Measurements from ENCODE around the gene TNIP3.

TNIP3 gene

DNA sequence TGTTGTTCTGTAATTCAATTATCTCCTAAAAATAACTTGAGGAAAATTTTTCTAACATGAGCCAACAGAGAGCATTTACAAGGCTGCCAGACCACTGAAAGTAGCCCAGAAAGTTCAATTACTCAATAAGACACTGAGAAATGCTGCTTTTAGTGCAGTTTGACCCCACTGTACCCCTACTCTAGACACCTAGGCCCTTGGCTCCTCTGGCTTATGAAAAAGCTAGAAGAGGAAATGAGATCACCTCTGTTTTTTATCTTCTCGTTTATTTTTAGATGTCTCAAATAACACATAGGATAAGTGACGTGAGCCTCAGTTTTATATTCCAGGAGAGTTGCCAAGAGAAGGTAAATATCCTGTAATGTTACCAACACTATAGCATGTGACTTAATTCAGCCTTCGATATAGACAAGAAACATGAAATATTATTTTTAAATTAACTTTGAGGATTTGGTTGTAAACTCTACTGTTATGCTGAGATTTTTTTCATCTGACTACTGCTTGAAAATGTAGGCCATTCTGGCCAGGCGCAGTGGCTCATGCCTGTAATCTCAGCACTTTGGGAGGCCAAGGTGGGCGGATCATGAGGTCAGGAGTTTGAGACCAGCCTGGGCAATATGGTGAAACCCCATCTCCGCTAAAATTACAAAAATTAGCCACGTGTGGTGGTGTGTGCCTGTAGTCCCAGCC is 24.4 kb downstream of the TNIP3 start:
- H3K9ac ChIP-seq (ENCODE audit: insufficient read length, low read depth): no peak overlapping the region
- no peak overlapping the region for H3K4me3 ChIP-seq (ENCODE audit: insufficient read length, low read depth)
- H3K4me1 ChIP-seq (ENCODE audit: insufficient read depth, insufficient read length): no peaks in the 10 kb centered on the region
- no peak for DNase-seq (ENCODE audit: low read depth, low spot score)
- H3K9me3 ChIP-seq (ENCODE audit: insufficient read depth, low read length): no peaks in the 10 kb centered on the region
- no peaks in the 10 kb centered on the region for H3K36me3 ChIP-seq (ENCODE audit: insufficient read depth, insufficient read length, low read length)
- no peaks in the 10 kb centered on the region for H3K27me3 ChIP-seq (ENCODE audit: insufficient read depth, insufficient read length)
- TF ChIP-seq ZNF274 (IDR thresholded peaks at IDR 0.05; ENCODE audit: low read depth, low read length): no peak
- no peak for TF ChIP-seq YY1 (IDR thresholded peaks at IDR 0.05; ENCODE audit: insufficient read depth, insufficient read length)
- no peak for TF ChIP-seq SUZ12 (IDR thresholded peaks at IDR 0.05; ENCODE audit: extremely low read depth, insufficient read depth, insufficient read length)

DNA sequence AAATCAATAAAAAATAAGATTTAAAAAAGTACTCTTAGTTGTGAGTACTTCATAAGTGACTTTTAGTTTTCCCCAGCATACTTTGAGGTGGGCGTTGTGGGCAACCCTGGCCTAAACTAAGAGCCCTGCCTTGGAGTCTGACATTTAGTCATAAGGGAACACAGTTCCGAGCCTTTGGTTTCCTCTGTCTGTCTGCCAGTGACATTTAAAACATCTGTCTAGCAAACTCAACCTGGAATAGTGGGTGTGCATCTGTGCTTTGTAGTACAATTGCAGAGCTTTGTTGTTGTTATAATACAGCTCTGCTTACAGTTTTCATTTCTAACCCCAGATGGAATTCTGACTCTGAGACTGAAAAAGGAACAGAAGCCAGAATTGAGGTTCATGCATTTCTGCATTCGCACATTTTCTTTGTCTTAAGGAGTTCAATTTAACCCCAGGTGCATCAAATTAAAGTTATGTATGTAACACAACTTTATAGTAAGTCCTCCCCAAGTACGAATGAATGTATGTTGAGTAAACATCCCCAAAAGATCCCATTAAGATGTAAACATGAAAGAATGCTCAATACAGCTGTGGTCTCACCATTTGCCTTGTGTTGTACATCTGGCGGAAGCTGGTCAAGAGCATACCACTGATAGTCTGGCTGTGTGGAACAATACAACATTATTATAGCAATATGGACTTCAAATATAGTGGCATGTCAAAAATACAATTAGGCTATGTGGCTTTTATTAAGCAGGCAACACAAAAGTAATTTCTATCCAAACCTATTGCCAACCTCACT is 25.9 kb downstream of the TNIP3 start:
- Histone ChIP-seq H3K36me3 (ENCODE audit: insufficient read depth, insufficient read length, low read length) (no peaks in the 10 kb centered on the region), H3K9me3 (ENCODE audit: insufficient read depth, low read length) (no peaks in the 10 kb centered on the region), H3K4me1 (ENCODE audit: insufficient read depth, insufficient read length) (no peaks in the 10 kb centered on the region), H3K27me3 (ENCODE audit: insufficient read depth, insufficient read length) (no peaks in the 10 kb centered on the region), H3K4me3 (ENCODE audit: insufficient read length, low read depth) (no peak overlapping the region), H3K9ac (ENCODE audit: insufficient read length, low read depth) (no peak overlapping the region)
- DNase-seq (ENCODE audit: low read depth, low spot score): no peak
- no peak for TF ChIP-seq SUZ12 (IDR thresholded peaks at IDR 0.05; ENCODE audit: extremely low read depth, insufficient read depth, insufficient read length)
- no peak for TF ChIP-seq ZNF274 (IDR thresholded peaks at IDR 0.05; ENCODE audit: low read depth, low read length)
- TF ChIP-seq YY1 (IDR thresholded peaks at IDR 0.05; ENCODE audit: insufficient read depth, insufficient read length): no peak

DNA sequence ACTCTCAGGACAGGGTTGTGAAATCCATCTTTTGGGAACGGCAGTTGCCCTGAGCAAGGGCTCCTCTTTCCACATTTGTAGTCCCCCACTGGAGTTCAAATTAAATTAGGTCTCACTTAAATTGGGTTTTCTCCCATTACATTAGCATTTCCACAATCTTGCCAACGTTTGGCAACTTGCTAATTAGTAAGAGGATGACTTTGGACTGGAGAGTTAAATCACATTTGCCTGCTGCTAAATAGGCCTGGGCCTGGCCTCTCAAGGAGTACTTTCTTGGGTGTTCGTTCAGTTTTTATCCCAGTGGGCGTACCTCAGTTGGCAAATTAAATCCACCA is 33.8 kb downstream of the TNIP3 start:
- TF ChIP-seq ZNF274 (IDR thresholded peaks at IDR 0.05; ENCODE audit: low read depth, low read length) (no peak), SUZ12 (IDR thresholded peaks at IDR 0.05; ENCODE audit: extremely low read depth, insufficient read depth, insufficient read length) (no peak), YY1 (IDR thresholded peaks at IDR 0.05; ENCODE audit: insufficient read depth, insufficient read length) (no peak)
- no peak for DNase-seq (ENCODE audit: low read depth, low spot score)
- Histone ChIP-seq H3K36me3 (ENCODE audit: insufficient read depth, insufficient read length, low read length) (no peaks in the 10 kb centered on the region), H3K4me1 (ENCODE audit: insufficient read depth, insufficient read length) (no peaks in the 10 kb centered on the region), H3K27me3 (ENCODE audit: insufficient read depth, insufficient read length) (no peaks in the 10 kb centered on the region), H3K9me3 (ENCODE audit: insufficient read depth, low read length) (no peaks in the 10 kb centered on the region), H3K9ac (ENCODE audit: insufficient read length, low read depth) (no peak overlapping the region), H3K4me3 (ENCODE audit: insufficient read length, low read depth) (no peak overlapping the region)

DNA sequence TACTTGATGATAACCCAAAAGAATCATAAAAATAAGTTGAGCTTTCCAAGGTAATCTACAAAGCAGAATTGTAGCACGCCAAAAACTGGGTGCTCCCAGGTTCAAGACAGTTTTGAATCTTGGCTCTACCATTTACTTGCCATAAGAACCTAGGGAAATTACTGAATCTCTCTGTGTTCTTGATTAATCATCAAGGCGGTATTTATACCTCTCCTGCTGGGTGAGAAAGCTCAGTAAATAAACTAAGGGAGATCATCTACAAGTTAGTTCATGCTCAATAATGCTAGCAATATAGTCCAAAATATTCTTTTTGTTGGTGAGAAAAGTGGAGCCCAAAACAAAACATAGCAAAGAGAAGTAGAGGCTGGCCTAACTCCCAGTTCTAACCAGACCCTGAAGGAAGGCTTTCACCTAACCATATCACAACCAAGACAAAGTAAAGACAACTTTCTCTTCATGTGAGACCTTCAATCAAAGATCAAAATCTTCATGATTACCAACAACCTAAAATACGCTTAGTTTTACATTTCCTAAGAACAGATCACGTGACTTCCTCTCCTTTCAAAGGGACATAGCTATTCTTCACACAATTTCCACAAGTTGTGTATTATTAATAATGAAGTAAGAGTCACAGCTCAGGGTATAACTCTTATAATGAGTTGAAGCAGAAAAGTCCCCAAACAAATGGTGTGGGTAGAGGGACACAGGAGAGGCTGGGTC is 34.4 kb downstream of the TNIP3 start:
- Histone ChIP-seq H3K4me1 (ENCODE audit: insufficient read depth, insufficient read length) (no peaks in the 10 kb centered on the region), H3K9me3 (ENCODE audit: insufficient read depth, low read length) (no peaks in the 10 kb centered on the region), H3K4me3 (ENCODE audit: insufficient read length, low read depth) (no peak overlapping the region), H3K36me3 (ENCODE audit: insufficient read depth, insufficient read length, low read length) (no peaks in the 10 kb centered on the region), H3K9ac (ENCODE audit: insufficient read length, low read depth) (no peak overlapping the region), H3K27me3 (ENCODE audit: insufficient read depth, insufficient read length) (no peaks in the 10 kb centered on the region)
- no peak for DNase-seq (ENCODE audit: low read depth, low spot score)
- no peak for TF ChIP-seq SUZ12 (IDR thresholded peaks at IDR 0.05; ENCODE audit: extremely low read depth, insufficient read depth, insufficient read length)
- TF ChIP-seq ZNF274 (IDR thresholded peaks at IDR 0.05; ENCODE audit: low read depth, low read length): no peak
- no peak for TF ChIP-seq YY1 (IDR thresholded peaks at IDR 0.05; ENCODE audit: insufficient read depth, insufficient read length)

DNA sequence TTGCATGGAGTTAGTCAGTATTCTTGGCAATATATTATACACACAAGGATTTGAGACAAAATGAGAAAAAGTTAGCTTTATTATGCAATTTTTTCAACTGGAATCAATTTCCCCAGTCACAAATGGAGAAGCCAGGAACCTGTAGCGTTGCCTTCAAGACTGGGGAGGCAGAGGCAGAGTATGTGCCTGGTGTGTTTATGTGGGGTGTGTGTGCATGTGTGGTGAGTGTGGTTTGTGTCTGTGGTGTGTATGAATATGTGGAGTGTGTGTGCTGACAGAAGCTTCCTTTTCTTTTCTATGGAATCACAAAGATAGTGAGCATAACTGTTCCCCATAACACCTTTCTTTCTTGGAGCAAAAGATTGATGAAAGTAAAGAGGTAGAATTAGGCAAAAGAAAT is 37.0 kb downstream of the TNIP3 start:
- TF ChIP-seq ZNF274 (IDR thresholded peaks at IDR 0.05; ENCODE audit: low read depth, low read length) (no peak), YY1 (IDR thresholded peaks at IDR 0.05; ENCODE audit: insufficient read depth, insufficient read length) (no peak), SUZ12 (IDR thresholded peaks at IDR 0.05; ENCODE audit: extremely low read depth, insufficient read depth, insufficient read length) (no peak)
- Histone ChIP-seq H3K4me1 (ENCODE audit: insufficient read depth, insufficient read length) (no peaks in the 10 kb centered on the region), H3K36me3 (ENCODE audit: insufficient read depth, insufficient read length, low read length) (no peaks in the 10 kb centered on the region), H3K27me3 (ENCODE audit: insufficient read depth, insufficient read length) (no peaks in the 10 kb centered on the region), H3K9ac (ENCODE audit: insufficient read length, low read depth) (no peak overlapping the region), H3K9me3 (ENCODE audit: insufficient read depth, low read length) (no peaks in the 10 kb centered on the region), H3K4me3 (ENCODE audit: insufficient read length, low read depth) (no peak overlapping the region)
- no peak for DNase-seq (ENCODE audit: low read depth, low spot score)

DNA sequence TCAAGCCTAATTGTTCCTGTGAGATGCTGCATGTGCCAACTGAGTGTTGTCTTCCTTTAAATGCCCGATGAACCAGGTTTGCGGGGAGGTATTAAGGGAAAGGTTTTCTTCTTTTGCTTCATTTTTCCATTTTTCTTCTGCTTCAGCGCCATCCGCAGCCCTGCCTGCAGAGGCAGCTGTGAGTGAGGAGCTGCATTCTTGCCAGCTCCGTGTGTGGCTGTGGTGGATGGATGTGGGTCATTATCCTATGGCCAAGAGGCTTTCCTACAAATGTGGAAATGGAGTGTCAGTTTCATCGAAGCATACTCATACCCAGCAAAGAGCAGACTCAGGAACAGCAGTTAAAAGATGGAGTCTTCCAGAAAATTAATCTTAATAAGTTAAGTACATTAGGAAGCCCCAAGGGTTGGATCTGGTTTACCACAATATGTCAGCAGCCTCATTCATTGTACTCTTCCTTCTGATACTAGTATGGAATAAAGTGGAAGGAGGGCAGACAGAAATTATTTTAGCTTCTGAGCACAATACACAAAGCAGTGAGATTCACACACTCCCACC is 37.6 kb downstream of the TNIP3 start:
- no peaks in the 10 kb centered on the region for H3K4me1 ChIP-seq (ENCODE audit: insufficient read depth, insufficient read length)
- no peak for DNase-seq (ENCODE audit: low read depth, low spot score)
- no peak for TF ChIP-seq YY1 (IDR thresholded peaks at IDR 0.05; ENCODE audit: insufficient read depth, insufficient read length)
- no peak for TF ChIP-seq ZNF274 (IDR thresholded peaks at IDR 0.05; ENCODE audit: low read depth, low read length)
- TF ChIP-seq SUZ12 (IDR thresholded peaks at IDR 0.05; ENCODE audit: extremely low read depth, insufficient read depth, insufficient read length): no peak

DNA sequence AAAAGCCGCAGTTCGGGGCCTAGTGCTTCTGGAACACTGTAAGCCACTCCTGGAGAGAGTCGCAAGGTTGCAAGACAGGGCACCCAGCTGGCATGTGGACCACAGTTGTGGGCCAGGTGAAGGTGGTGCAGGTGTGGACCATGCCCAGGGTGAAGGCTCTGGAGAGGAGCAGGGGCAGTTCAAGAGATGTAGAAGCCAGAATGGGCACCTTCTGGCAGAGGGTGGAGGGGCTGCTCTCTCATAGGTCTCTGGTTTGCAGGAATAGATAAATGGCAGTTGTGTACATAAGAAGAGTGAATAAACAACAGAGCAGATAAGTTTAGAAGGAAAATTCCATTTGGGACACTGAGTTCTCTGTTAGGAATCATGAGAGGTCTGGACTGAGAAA is 38.6 kb downstream of the TNIP3 start:
- no peaks in the 10 kb centered on the region for H3K36me3 ChIP-seq (ENCODE audit: insufficient read depth, insufficient read length, low read length)
- TF ChIP-seq SUZ12 (IDR thresholded peaks at IDR 0.05; ENCODE audit: extremely low read depth, insufficient read depth, insufficient read length) (no peak), ZNF274 (IDR thresholded peaks at IDR 0.05; ENCODE audit: low read depth, low read length) (no peak), YY1 (IDR thresholded peaks at IDR 0.05; ENCODE audit: insufficient read depth, insufficient read length) (no peak)
- H3K4me1 ChIP-seq (ENCODE audit: insufficient read depth, insufficient read length): no peaks in the 10 kb centered on the region
- H3K4me3 ChIP-seq (ENCODE audit: insufficient read length, low read depth): no peak overlapping the region
- H3K9me3 ChIP-seq (ENCODE audit: insufficient read depth, low read length): no peaks in the 10 kb centered on the region
- no peaks in the 10 kb centered on the region for H3K27me3 ChIP-seq (ENCODE audit: insufficient read depth, insufficient read length)
- no peak overlapping the region for H3K9ac ChIP-seq (ENCODE audit: insufficient read length, low read depth)
- no peak for DNase-seq (ENCODE audit: low read depth, low spot score)

More for the DNA sequence above, 37.6 kb downstream of the TNIP3 start:
- Histone ChIP-seq H3K36me3 (ENCODE audit: insufficient read depth, insufficient read length, low read length) (no peaks in the 10 kb centered on the region), H3K9me3 (ENCODE audit: insufficient read depth, low read length) (no peaks in the 10 kb centered on the region), H3K9ac (ENCODE audit: insufficient read length, low read depth) (no peak overlapping the region), H3K27me3 (ENCODE audit: insufficient read depth, insufficient read length) (no peaks in the 10 kb centered on the region), H3K4me3 (ENCODE audit: insufficient read length, low read depth) (no peak overlapping the region)

Measured in NT2/D1 (cell line).